ENCODE measurements around the gene PCNX2. TPM values are rescaled to one million over a fixed set of nuclear protein-coding genes. Genes with fewer than 3 reads are reported as not detected.

The PCNX2 gene
- total RNA-seq, 1 donor from 2014 or later = 18.4 TPM

- no peak for TF ChIP-seq CTCF (conservative IDR thresholded peaks at IDR 0.05)
- no peak for DNase-seq (ENCODE audit: extremely low spot score, unreplicated experiment)
- no peak overlapping the region for H3K27ac Mint-ChIP-seq
- H3K4me3 Mint-ChIP-seq = no peak overlapping the region
- no peaks in the 10 kb centered on the region for H3K27me3 Mint-ChIP-seq
- peaks cover 26% of the 10 kb centered on the region for H3K4me1 Mint-ChIP-seq (ENCODE audit: unreplicated experiment)
- H3K36me3 Mint-ChIP-seq = peaks cover 50% of the 10 kb centered on the region
- no peaks in the 10 kb centered on the region for H3K9me3 Mint-ChIP-seq
These were observed 316.0 kb downstream of the PCNX2 start for GRCh38 chr1:232979558-232979957.

GRCh38 chr1:232978815-232979214, 316.7 kb downstream of the PCNX2 start:
- Mint-ChIP-seq H3K36me3 (peaks cover 57% of the 10 kb centered on the region), H3K4me1 (ENCODE audit: unreplicated experiment) (peaks cover 26% of the 10 kb centered on the region), H3K27me3 (no peaks in the 10 kb centered on the region), H3K9me3 (peaks cover 6% of the 10 kb centered on the region), H3K4me3 (no peak overlapping the region), H3K27ac (no peak overlapping the region)
- TF ChIP-seq CTCF (conservative IDR thresholded peaks at IDR 0.05) = no peak
- DNase-seq (ENCODE audit: extremely low spot score, unreplicated experiment) = no peak

- Mint-ChIP-seq H3K4me1 (ENCODE audit: unreplicated experiment) (peaks cover 26% of the 10 kb centered on the region), H3K9me3 (peaks cover 11% of the 10 kb centered on the region), H3K4me3 (no peak overlapping the region), H3K27me3 (no peaks in the 10 kb centered on the region), H3K27ac (peak overlapping the region; percentile 83), H3K36me3 (peaks cover 61% of the 10 kb centered on the region)
- DNase-seq (ENCODE audit: extremely low spot score, unreplicated experiment) = no peak
- TF ChIP-seq CTCF (conservative IDR thresholded peaks at IDR 0.05) = no peak
These were observed 317.4 kb downstream of the PCNX2 start for GRCh38 chr1:232978091-232978634.

- no peak for TF ChIP-seq CTCF (conservative IDR thresholded peaks at IDR 0.05)
- Mint-ChIP-seq H3K36me3 (peaks cover 72% of the 10 kb centered on the region), H3K27ac (no peak overlapping the region), H3K9me3 (peaks cover 26% of the 10 kb centered on the region), H3K4me3 (no peak overlapping the region), H3K27me3 (no peaks in the 10 kb centered on the region), H3K4me1 (ENCODE audit: unreplicated experiment) (peaks cover 9% of the 10 kb centered on the region)
- no peak for DNase-seq (ENCODE audit: extremely low spot score, unreplicated experiment)
These were observed 320.6 kb downstream of the PCNX2 start for GRCh38 chr1:232974971-232975370.

GRCh38 chr1:232973652-232974611, 321.6 kb downstream of the PCNX2 start:
- Mint-ChIP-seq H3K27me3 (no peaks in the 10 kb centered on the region), H3K9me3 (peaks cover 26% of the 10 kb centered on the region), H3K27ac (no peak overlapping the region), H3K36me3 (peaks cover 74% of the 10 kb centered on the region), H3K4me1 (ENCODE audit: unreplicated experiment) (peaks cover 9% of the 10 kb centered on the region), H3K4me3 (no peak overlapping the region)
- TF ChIP-seq CTCF (conservative IDR thresholded peaks at IDR 0.05) = no peak
- DNase-seq (ENCODE audit: extremely low spot score, unreplicated experiment) = no peak

Measured in type B pancreatic cell (in vitro differentiated cells).